GM10248 (cell line): ENCODE measurements around the gene LYZL2.
"Not testable (repeated sequence)": the region's sequence is repeated elsewhere in the genome, so short reads cannot be mapped to it uniquely, and the experiment has no call there.

Experiments
- CTCF ChIA-PET: fragments of 300-600 bp; sonication (Branson Sonifier 250); formaldehyde crosslinking; extraction: SDS; loops from one replicate; lab custom pipeline; 2021; ENCODE audit warnings: antibody characterized with exemption; lab: Yijun Ruan, JAX
- POLR2A ChIA-PET: fragments of 350-650 bp; sonication (Branson Sonifier 250); formaldehyde crosslinking; extraction: SDS; loops from one replicate; lab custom pipeline; 2020; ENCODE audit warnings: antibody characterized with exemption; lab: Yijun Ruan, JAX
- DNase-seq: peaks from one replicate; pipeline ENCODE4 v3.0.0; 2012; ENCODE audit errors: extremely low spot score
- CTCF ChIP-seq: IDR thresholded peaks from 2 replicates; pipeline ENCODE4 v1.5.1; 2012; ENCODE audit warnings: mild to moderate bottlenecking, low read depth; ENCODE audit errors: extremely low read depth, missing control alignments, control extremely low read depth

The LYZL2 gene

GRCh38 chr10:30602747-30603146, 26.8 kb downstream of the LYZL2 start:
- no peak for DNase-seq
- no peak for TF ChIP-seq CTCF
- POLR2A ChIA-PET, result no interaction called here
- CTCF ChIA-PET, result interaction anchor here (0.8 to 3.8 kb wide), 5 partner anchors 11 to 37 kb away, joined by 3 to 25 read pairs (median 3); no protein-coding TSS in a partner anchor

- no peak for TF ChIP-seq CTCF
- ChIA-PET POLR2A (no interaction called here), CTCF (interaction anchor here (0.7 to 3.8 kb wide), 2 partner anchors 8 to 40 kb away, joined by 3 to 25 read pairs; no protein-coding TSS in a partner anchor)
- DNase-seq, result no peak
Measured at GRCh38 chr10:30600005-30600404, 29.5 kb downstream of the LYZL2 start.

GRCh38 chr10:30598105-30598776, 31.3 kb downstream of the LYZL2 start:
- ChIA-PET CTCF (no interaction called here), POLR2A (no interaction called here)
- no peak for TF ChIP-seq CTCF
- no peak for DNase-seq

- CTCF ChIA-PET, result interaction anchor here (2.2 kb wide), 1 partner anchor 16 kb away, joined by 10 read pairs; no protein-coding TSS in a partner anchor
- POLR2A ChIA-PET, result not testable (repeated sequence)
Measured at GRCh38 chr10:30597433-30597824, 32.1 kb downstream of the LYZL2 start.

GRCh38 chr10:30596493-30597432, 32.8 kb downstream of the LYZL2 start:
- POLR2A ChIA-PET, DNase-seq: not testable (repeated sequence)
- CTCF ChIA-PET, result interaction anchor here (2.2 kb wide), 1 partner anchor 15 kb away, joined by 10 read pairs; no protein-coding TSS in a partner anchor

More at GRCh38 chr10:30597433-30597824, 32.1 kb downstream of the LYZL2 start:
- not testable (repeated sequence) for DNase-seq

GRCh38 chr10:30596013-30596412, 33.5 kb downstream of the LYZL2 start:
- ChIA-PET POLR2A (no interaction called here), CTCF (interaction anchor here (2.2 kb wide), 1 partner anchor 14 kb away, joined by 10 read pairs; no protein-coding TSS in a partner anchor)
- TF ChIP-seq CTCF, result no peak

GRCh38 chr10:30594077-30594476, 35.5 kb downstream of the LYZL2 start:
- DNase-seq, result no peak
- CTCF ChIA-PET, result interaction anchor here (1.0 to 9.2 kb wide), 4 partner anchors 7 to 202 kb away, joined by 3 to 167 read pairs (median 50); no protein-coding TSS in a partner anchor
- TF ChIP-seq CTCF, result no peak
- POLR2A ChIA-PET, result no interaction called here

More at GRCh38 chr10:30596013-30596412, 33.5 kb downstream of the LYZL2 start:
- DNase-seq, result no peak

GRCh38 chr10:30592770-30593169, 36.8 kb downstream of the LYZL2 start:
- POLR2A ChIA-PET, DNase-seq: not testable (repeated sequence)
- CTCF ChIA-PET, result interaction anchor here (1.2 to 9.2 kb wide), 6 partner anchors 8 to 234 kb away, joined by 3 to 167 read pairs (median 50); no protein-coding TSS in a partner anchor
